Measurements from ENCODE around the gene CARS2.
"Not testable (repeated sequence)": the region's sequence is repeated elsewhere in the genome, so short reads cannot be mapped to it uniquely, and the experiment has no call there.

The CARS2 gene

GRCh38 chr13:110680852-110681251 lies 25.1 kb downstream of the CARS2 start:
- no peak for DNase-seq

- DNase-seq: no peak
Observed at GRCh38 chr13:110677731-110678545, 28.0 kb downstream of the CARS2 start.

DNA sequence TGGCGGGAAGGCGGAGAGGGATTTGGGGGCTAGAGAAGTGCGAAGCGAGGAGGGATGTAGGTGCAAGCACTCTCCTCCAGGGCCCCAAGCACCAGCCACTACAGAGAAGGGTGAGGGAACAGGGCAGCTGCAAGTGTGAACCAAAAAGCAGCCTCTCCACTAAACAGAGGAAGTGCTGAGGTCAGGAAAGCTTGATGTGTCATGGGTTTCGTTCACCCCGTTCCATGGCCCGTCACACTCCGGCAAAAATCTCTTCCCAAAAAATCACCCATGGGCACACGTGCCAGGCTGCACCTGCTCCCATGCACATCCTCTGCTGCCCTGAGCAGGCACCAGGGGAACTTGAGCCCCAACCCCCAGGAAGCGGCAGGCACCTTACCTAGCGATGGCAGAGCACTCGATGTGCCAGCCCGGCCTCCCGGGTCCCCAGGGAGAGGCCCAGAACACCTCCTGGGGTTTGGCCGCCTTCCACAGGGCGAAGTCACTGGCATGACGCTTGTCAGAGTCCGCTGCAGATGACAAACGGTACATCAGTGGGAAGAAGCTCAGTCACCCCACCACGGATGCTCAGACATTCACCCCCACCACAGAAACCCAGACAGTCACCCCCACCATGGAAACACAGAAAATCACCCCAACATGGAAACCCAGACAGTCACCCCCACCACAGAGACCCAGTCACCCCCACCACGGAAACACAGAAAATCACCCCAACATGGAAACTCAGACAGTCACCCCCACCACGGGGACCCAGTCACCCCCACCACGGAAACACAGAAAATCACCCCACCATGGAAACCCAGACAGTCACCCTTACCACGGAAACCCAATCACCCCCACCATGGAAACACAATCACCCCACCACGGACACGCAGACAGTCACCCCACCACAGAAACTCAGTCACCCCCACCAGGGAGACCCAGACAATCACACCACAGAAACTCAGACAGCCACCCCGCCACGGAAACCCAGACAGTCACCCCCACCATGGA lies 29.0 kb downstream of the CARS2 start:
- DNase-seq: no peak

DNA sequence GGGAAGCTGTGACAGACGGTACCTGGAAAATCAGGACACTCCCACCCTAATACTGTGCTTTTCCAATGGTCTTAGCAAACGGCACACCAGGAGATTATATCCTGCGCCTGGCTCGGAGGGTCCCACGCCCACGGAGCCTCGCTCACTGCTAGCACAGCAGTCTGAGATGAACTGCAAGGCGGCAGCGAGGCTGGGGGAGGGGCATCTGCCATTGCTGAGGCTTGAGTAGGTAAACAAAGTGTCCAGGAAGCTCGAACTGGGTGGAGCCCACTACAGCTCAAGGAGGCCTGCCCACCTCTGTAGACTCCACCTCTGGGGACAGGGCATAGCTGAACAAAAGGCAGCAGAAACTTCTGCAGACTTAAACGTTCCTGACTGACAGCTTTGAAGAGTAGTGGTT lies 36.1 kb downstream of the CARS2 start:
- not testable (repeated sequence) for DNase-seq

- DNase-seq: no peak
Observed at GRCh38 chr13:110669036-110669435, 36.9 kb downstream of the CARS2 start.

DNA sequence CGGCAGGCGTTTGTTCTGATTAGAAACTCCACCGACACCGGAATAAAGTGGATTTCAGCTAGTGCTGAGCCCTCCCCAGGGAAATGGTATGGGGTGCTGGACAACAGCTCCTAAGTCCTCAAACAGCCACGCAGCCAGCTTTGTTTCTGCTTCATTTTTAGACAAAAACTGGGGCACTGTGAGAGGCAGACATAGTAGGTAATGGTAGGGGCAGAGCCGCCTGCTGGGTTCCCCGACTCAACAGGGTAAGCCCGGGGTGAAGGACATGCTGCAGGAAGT lies 39.7 kb downstream of the CARS2 start:
- DNase-seq: no peak

- DNase-seq: no peak
Observed at GRCh38 chr13:110665491-110666254, 40.2 kb downstream of the CARS2 start.

DNA sequence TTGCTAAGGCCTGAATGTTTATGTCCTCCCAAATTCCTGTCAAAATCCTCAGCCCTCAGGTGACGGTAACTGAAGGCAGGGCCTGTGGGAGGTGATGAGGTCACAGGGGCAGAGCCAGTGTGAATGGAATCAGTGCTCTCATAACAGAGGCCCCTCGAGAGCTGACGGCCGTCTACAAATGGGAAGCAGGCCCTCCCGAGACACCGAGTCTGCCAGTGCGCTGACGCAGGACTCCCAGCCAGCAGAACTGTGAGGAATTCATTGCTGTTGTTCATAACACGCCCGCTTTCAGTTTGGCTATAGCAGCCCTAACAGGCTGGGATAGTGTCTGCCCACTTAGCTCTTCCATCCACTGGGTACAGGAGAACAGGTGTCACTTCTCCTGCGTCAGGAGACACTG lies 41.2 kb downstream of the CARS2 start:
- no peak for DNase-seq

- no peak for DNase-seq
Observed at GRCh38 chr13:110664041-110664440, 41.9 kb downstream of the CARS2 start.

DNA sequence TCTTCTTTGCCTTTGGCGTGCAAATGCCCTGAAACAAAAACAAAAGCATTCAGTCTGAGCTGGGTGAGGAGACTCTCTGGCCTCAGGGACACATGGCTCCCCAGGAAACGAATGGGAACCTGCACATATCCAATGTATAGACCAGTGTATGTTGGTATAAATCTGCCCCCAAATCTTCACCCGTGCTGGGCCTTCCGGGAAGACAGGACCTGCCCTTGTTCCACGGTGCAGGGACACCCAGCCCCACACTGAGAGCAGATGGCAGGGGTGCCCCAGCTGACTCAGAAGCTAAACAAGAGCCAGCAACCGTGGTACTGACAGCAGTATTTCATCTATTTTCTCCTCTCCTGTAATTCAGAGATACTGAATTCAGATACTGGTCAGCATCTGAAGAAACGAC lies 42.4 kb downstream of the CARS2 start:
- no peak for DNase-seq

DNA sequence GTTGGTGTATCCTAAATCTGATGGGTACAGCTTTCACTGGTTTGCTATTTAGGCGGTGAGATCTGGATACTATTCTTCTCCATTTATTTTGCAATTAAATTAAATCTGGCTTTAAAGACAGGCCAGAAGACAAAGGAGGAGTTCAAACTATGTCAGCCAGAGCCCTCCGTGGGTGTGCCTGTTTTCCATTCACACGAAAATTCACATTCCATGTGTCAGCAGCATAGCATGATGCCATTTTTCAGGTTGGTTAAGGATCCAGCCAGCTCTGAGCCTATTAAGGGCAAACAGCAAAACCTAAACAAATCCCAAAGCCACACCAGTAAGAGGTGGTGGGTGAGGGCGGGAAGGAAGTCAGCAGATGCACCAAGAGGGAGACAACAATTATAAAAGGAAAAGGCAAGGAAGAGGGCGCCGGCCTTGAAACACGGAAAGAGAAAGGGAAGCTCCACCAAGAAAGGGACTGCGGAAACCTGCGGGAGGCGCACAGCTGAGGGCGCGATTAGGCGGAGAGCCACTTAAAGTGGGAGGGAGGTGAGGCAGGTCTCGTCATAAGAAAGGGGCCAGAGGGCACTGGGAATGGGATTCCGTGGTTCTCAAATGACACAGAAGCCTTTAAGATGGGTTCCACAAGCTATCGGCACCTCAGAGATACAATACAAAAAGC lies 43.0 kb downstream of the CARS2 start:
- DNase-seq: no peak

DNA sequence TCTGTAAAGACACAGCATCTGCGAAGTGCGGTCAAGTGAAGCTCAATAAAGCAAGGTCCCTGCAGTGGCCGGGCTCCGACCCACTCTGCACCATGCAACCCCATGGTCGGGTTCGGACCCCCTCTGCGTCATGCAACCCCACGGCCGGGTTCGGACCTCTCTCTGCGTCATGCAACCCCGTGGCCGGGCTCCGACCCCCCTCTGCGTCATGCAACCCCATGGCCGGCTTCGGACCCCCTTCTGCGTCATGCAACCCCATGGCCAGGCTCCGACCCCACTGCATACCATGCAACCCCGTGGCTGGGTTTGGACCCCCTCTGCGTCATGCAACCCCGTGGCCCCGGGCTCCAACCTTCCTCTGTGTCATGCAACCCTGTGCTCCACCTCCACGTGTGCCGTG lies 43.8 kb downstream of the CARS2 start:
- DNase-seq: no peak

DNA sequence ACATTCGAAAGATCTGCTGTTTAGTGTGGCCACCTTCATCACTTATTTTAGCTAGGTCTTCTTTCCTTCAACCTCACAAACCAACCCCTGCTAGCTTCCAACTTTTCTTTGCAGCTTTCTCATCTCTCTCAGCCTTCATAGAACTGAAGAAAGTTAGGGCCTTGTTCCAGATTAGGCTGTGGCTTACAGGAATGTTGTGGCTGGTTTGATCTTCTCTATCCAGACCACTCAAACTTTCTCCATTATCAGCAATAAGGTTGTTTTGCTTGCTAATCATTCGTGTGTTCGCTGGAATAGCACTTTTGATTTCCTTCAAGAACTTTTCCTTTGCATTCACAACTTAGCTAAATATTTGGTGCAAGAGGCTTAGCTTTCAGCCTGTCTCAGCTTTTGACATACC lies 44.7 kb downstream of the CARS2 start:
- DNase-seq: no peak

DNA sequence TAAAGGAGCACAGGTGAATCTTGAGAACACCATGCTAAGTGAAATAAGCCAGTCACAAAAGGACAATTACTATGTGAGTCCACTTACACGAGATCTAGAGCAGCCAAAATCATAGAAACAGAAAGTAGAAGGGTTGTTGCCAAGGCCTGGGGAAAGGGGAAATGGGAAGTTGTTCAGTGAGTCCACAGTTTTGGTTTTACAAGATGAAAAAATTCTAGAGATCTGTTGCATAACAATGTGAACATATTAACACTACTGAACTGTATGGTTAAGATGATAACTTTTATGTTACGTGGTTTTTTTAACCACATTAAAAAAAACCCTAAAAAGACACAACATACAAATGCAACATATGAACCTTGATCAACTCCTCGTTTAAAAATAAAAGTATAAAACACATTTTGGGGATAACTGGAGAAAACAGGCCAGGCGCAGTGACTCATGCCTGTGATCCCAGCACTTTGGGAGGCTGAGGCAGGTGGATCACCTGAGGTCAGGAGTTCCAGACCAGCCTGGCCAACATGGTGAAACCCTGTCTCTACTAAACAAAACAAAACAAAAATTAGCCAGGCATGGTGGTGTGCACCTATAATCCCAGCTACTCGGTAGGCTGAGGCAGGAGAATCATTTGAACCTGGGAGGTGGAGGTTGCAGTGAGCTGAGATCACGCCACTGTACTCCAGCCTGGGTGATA lies 47.6 kb downstream of the CARS2 start:
- DNase-seq: not testable (repeated sequence)

DNA sequence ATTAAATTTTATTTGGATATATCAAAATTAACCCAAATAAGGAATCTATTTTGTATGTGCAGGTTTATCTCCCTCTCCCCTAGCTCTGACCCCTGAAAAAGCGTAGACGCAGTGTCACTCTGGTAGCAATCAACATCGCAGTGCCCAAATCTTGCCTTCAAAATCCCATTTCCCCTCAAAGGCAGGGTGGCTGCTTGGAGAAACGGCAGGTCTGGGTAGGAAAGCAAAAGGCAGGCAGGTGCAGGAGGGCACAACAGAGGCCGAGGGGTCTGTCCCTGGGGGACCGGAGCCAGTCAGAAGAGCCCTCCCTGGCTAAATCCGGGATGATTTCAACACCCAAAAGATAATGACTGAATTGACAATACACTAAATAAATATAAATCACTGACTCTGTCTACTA lies 48.7 kb downstream of the CARS2 start:
- DNase-seq: no peak

- DNase-seq: no peak
Observed at GRCh38 chr13:110653851-110654250, 52.1 kb downstream of the CARS2 start.

GRCh38 chr13:110653271-110653670 lies 52.6 kb downstream of the CARS2 start:
- DNase-seq: no peak

DNA sequence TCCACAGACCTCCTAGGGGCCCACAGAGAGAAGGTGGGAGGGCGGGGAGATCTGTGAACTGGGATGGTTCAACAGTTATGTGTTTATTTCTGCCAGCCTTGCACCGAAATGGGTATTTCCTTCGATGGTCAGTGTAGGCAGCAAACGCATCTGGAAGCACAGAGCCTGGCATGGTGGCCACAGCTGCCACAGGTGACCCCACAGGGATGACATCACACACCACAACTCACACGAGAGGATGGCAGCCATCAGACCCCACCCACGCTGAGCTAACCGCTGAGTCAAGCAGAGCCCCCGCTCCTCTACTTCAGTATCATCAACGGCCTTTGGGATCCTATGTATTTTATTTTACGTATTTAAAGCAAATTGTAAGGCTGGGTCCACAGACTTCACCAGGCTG lies 53.2 kb downstream of the CARS2 start:
- no peak for DNase-seq

DNA sequence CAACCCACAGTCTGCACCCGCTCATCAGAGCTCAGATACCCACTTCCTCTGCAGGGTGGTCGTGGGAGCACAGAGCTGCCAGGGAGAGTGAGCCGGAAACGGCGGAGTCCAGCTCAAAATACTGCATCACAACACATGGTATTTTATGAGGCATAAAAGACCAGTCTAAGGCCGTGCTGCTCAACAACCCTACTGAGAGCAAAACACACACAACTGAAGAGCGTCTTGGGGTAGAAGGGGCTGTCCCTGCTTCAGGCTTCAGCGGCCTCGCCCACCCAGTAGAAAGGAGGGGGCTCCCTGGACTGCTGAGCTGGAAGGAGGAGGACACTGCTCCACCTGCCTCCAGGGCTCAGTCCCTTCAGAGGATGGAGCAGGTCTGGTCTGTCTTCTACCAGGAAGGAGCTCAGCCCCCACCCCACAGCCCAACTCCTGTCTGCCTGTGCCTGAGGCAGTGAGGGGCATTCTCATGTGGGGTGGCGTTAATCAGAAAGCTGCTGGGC lies 53.6 kb downstream of the CARS2 start:
- no peak for DNase-seq

DNA sequence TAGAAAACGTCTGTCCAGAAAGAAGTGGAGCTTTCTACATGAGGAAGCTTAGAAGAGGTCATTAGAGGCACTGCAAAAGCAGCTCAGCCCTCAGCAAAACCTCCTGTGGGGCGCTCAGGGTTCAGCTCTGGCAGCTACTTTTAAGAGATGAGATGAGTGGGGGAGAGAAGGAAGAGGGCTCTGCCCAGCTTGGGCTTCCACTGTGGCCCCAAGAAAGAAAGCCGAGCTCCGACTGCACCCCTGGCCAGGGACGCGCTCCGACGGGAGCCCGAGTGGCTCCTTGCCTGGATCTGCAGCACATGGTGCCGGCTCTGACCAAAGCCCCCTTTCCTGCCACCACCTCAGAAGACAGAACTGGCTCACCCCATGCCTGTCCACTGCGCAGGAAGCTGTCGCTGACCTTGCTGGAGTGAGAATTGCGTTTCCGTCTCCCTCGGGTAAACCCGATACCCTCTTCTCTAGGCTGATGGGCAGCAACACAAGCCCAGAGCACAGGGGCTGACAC lies 54.1 kb downstream of the CARS2 start:
- no peak for DNase-seq

DNA sequence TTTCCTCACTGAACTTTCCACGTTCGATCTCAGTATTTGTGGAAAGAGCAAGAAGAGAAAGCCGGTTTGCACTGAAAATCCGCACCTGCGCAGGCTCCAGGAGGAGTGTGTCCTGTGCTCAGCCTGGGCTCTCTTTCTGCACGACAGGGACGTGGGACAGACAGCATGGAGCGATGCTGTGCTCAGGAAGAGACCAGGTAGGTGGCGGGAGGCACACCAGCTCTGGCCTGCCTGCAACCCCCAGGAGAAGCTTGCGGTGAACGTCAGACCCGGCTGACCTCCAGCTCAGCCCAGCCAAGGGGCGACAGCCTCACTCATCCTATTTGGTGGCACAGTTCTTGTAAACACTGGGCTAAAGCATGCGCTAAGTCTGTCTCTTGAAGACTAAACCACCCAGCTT lies 54.6 kb downstream of the CARS2 start:
- DNase-seq: no peak

GRCh38 chr13:110650436-110650835 lies 55.5 kb downstream of the CARS2 start:
- no peak for DNase-seq

Data from NCI-H510A treated with DMSO at 0.1 percent for 48 hours (cell line).